ENCODE results near the gene CTSC.

- TF ChIP-seq NRF1 (IDR thresholded peaks at IDR 0.05; ENCODE audit: low read depth, low read length) (no peak), CTCF (IDR thresholded peaks at IDR 0.05) (no peak), RFX5 (IDR thresholded peaks at IDR 0.05; ENCODE audit: low read length) (no peak), CHD2 (IDR thresholded peaks at IDR 0.05; ENCODE audit: low read length, partially characterized antibody) (no peak), EP300 (IDR thresholded peaks at IDR 0.05; ENCODE audit: borderline replicate concordance in 1 of 2, low read depth in 1 of 2, low read length in 1 of 2) (no peak), USF2 (IDR thresholded peaks at IDR 0.05; ENCODE audit: borderline replicate concordance, low read depth, low read length) (no peak), RAD21 (IDR thresholded peaks at IDR 0.05; ENCODE audit: low read length) (no peak), GABPA (IDR thresholded peaks at IDR 0.05; ENCODE audit: low read depth) (no peak), SMC3 (IDR thresholded peaks at IDR 0.05; ENCODE audit: low read depth, low read length) (no peak), MAX (IDR thresholded peaks at IDR 0.05; ENCODE audit: low read depth) (no peak), POLR2AphosphoS5 (IDR thresholded peaks at IDR 0.05; ENCODE audit: low read depth, low read length) (no peak), SIN3A (IDR thresholded peaks at IDR 0.05; ENCODE audit: borderline replicate concordance, low read depth, low read length) (no peak), EZH2phosphoT487 (IDR thresholded peaks at IDR 0.05; ENCODE audit: borderline replicate concordance, low read depth) (no peak), YY1 (IDR thresholded peaks at IDR 0.05; ENCODE audit: low read depth) (no peak)
Observed at GRCh38 chr11:88312628-88313027, 24.9 kb downstream of the CTSC start.
